Stomach (tissue), 9 donors: Measurements from ENCODE around the gene DHTKD1. TPM values are rescaled to one million over a fixed set of nuclear protein-coding genes. Genes with fewer than 3 reads are reported as not detected.
"Not testable (repeated sequence)": the region's sequence is repeated elsewhere in the genome, so short reads cannot be mapped to it uniquely, and the experiment has no call there.

Experiments used
- DNase-seq, 2 donors: peaks; one replicate each; pipeline versions ENCODE4 v3.0.0 to v3.0.0-alpha.2; 2013 to 2019
- H3K27ac ChIP-seq, 5 donors: fragments of 200-600 bp in 4 of 5; sonication (generic) in 4 of 5; one replicate each; pipeline ENCODE4 v1.5.1; 2013 to 2019; ENCODE audit warnings: mild to moderate bottlenecking in 1 of 5, moderate library complexity in 1 of 5
- H3K27me3 ChIP-seq, 3 donors: fragments of 200-600 bp; sonication (generic); one replicate each; pipeline ENCODE4 v1.5.1; 2017 to 2019; ENCODE audit warnings: mixed run types in 1 of 3
- H3K36me3 ChIP-seq, 4 donors: fragments of 200-600 bp; sonication (generic); 1 replicate in 3 of 4; 2 replicates in 1 of 4; pipeline ENCODE4 v1.5.1; 2016 to 2019
- H3K4me1 ChIP-seq, 4 donors: fragments of 200-600 bp; sonication (generic); one replicate each; pipeline ENCODE4 v1.5.1; 2016 to 2019
- H3K4me3 ChIP-seq, 4 donors: fragments of 200-600 bp; sonication (generic) in 3 of 4; one replicate each; pipeline ENCODE4 v1.5.1; 2016 to 2019; ENCODE audit warnings: mild to moderate bottlenecking in 1 of 4
- H3K9me3 ChIP-seq, 4 donors: fragments of 200-600 bp; sonication (generic); one replicate each; pipeline ENCODE4 v1.5.1; 2016 to 2019
- CTCF ChIP-seq, 7 experiments: fragments of 450-650 bp in 4 of 7; fragments of 200-600 bp in 3 of 7; sonication (generic) in 3 of 7; IDR thresholded peaks; one replicate each; pipeline ENCODE4 v1.5.1; 2016 to 2019; ENCODE audit warnings: antibody characterized with exemption in 7 of 7, control low read depth in 2 of 7, mild to moderate bottlenecking in 1 of 7
- EP300 ChIP-seq: sonication (generic); formaldehyde crosslinking; IDR thresholded peaks from one replicate; pipeline ENCODE4 v1.6.1; 2017; ENCODE audit warnings: antibody characterized with exemption
- POLR2A ChIP-seq, 4 donors: fragments of 450-650 bp; IDR thresholded peaks; one replicate each; pipeline ENCODE4 v1.6.1; 2016; ENCODE audit warnings: antibody characterized with exemption in 4 of 4, control low read depth in 2 of 4, mild to moderate bottlenecking in 1 of 4, moderate library complexity in 1 of 4
- POLR2AphosphoS5 ChIP-seq, 3 donors: sonication (generic); formaldehyde crosslinking; IDR thresholded peaks; one replicate each; pipeline ENCODE4 v1.6.1; 2016; ENCODE audit warnings: antibody characterized with exemption in 3 of 3
- WGBS, 5 donors: extraction: QIAGEN DNeasy Blood & Tissue Kit in 3 of 5; methylation state at CpG; one replicate each; pipeline versions ENCODE4 v1.1.5 to v1.1.7; 2013 to 2018; 5-methylcytosine and 5-hydroxymethylcytosine counted together
- intact Hi-C: fragments of 100-400 bp; cut with DNase I; formaldehyde crosslinking; loops from one replicate; pipeline ENCODE4 v1.15.1; 2023; ENCODE audit warnings: low total_unique reads
- polyA plus RNA-seq, 3 donors: library from polyadenylated mRNA; stranded (reverse); fragments of 200-250 nt; gene quantifications; one replicate each; pipeline ENCODE4 v1.2.3, GENCODE V29; 2013
- total RNA-seq, 5 donors: library from RNA; depleted of rRNA; stranded (reverse); fragments of >200 nt; gene quantifications; one replicate each; pipeline versions ENCODE4 v1.1.0 to v1.2.3, GENCODE V29; 2014 to 2016
- donor health status: healthy with polysubstance abuse.
- donor health status: Bipolar disorder and iron deficiency.
- donor health status: healthy.

The DHTKD1 gene
- total and polyA plus RNA-seq, 8 donors = 6.4 to 98.2 (median 9.8) TPM

DNA sequence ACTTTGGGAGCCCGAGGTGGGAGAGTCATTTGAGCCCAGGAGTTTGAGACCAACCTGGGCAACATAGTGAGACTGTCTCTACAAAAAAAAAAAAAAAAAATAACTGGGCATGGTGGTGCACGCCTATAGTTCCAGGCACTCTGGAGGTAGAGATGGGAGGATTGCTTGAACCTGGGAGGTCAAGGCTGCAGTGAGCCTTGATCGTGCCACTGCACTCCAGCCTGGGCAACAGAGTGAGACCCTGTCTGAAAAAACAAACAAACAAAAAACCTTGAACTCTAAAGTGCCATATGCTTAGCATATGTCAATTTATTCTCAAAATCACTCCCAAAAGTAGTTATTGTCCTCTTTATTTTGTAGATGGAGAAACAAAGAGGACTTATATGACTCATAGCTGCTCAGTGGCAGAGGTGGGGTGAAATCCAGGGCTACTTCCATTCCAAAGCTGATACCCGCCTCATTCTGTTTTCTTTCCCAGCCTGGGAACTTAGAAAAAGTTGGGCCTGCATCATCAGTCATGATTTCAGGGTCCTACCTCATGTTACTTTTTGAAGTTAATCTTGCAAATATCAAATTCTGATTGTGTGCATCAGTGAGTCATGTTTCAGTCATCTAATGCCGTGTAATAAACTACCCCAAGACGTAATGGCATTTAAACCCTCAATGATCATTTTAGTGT lies 13.3 kb downstream of the DHTKD1 start:
- Histone ChIP-seq H3K27me3 (no peaks in the 10 kb centered on the region), H3K9me3 (no peaks in the 10 kb centered on the region), H3K4me1 (peaks cover 0 to 4% (median 0%) of the 10 kb centered on the region in 4 donors), H3K27ac (no peak overlapping the region), H3K36me3 (peaks cover 24 to 72% (median 68%) of the 10 kb centered on the region in 4 donors), H3K4me3 (no peak overlapping the region)
- 76 to 94% (median 89%) methylated on average over 5 to 6 of the region's 6 CpGs for WGBS, 5 donors
- intact Hi-C loops = no loop called here
- DNase-seq = no peak
- no peak for TF ChIP-seq POLR2A (IDR thresholded peaks at IDR 0.05)
- TF ChIP-seq EP300 = no peak
- TF ChIP-seq CTCF (IDR thresholded peaks at IDR 0.05) = no peak
- TF ChIP-seq POLR2AphosphoS5 (IDR thresholded peaks at IDR 0.05) = no peak

GRCh38 chr10:12088919-12089318 lies 20.2 kb downstream of the DHTKD1 start:
- Histone ChIP-seq H3K9me3 (no peaks in the 10 kb centered on the region), H3K27ac (no peak overlapping the region), H3K4me1 (peaks cover 0 to 4% (median 0%) of the 10 kb centered on the region in 4 donors), H3K27me3 (no peaks in the 10 kb centered on the region), H3K4me3 (no peak overlapping the region), H3K36me3 (peaks cover 53 to 98% (median 93%) of the 10 kb centered on the region in 4 donors)
- TF ChIP-seq CTCF (IDR thresholded peaks at IDR 0.05) (no peak), POLR2AphosphoS5 (IDR thresholded peaks at IDR 0.05) (no peak), POLR2A (IDR thresholded peaks at IDR 0.05) (no peak), EP300 (no peak)
- intact Hi-C loops = no loop called here
- WGBS, 5 donors = 90 to 96% (median 95%) methylated on average over 14 of the region's 14 CpGs
- DNase-seq = no peak

GRCh38 chr10:12091421-12091820 lies 22.7 kb downstream of the DHTKD1 start:
- Histone ChIP-seq H3K4me3 (no peak overlapping the region), H3K27me3 (no peaks in the 10 kb centered on the region), H3K9me3 (no peaks in the 10 kb centered on the region), H3K4me1 (no peaks in the 10 kb centered on the region), H3K27ac (no peak overlapping the region), H3K36me3 (peaks cover 44 to 94% (median 90%) of the 10 kb centered on the region in 4 donors)
- WGBS, 5 donors = 95 to 99% (median 97%) methylated on average over 4 of the region's 4 CpGs
- TF ChIP-seq CTCF (IDR thresholded peaks at IDR 0.05) (no peak), EP300 (no peak), POLR2A (IDR thresholded peaks at IDR 0.05) (no peak), POLR2AphosphoS5 (IDR thresholded peaks at IDR 0.05) (no peak)
- no peak for DNase-seq
- intact Hi-C loops = no loop called here

GRCh38 chr10:12097361-12097760 lies 28.6 kb downstream of the DHTKD1 start:
- WGBS, 5 donors = 87 to 93% (median 92%) methylated on average over 9 of the region's 9 CpGs
- DNase-seq, H3K27me3 ChIP-seq, intact Hi-C loops, H3K4me3 ChIP-seq, H3K9me3 ChIP-seq, H3K27ac ChIP-seq, H3K4me1 ChIP-seq: not testable (repeated sequence)
- peaks cover 27 to 93% (median 90%) of the 10 kb centered on the region in 4 donors for H3K36me3 ChIP-seq

DNA sequence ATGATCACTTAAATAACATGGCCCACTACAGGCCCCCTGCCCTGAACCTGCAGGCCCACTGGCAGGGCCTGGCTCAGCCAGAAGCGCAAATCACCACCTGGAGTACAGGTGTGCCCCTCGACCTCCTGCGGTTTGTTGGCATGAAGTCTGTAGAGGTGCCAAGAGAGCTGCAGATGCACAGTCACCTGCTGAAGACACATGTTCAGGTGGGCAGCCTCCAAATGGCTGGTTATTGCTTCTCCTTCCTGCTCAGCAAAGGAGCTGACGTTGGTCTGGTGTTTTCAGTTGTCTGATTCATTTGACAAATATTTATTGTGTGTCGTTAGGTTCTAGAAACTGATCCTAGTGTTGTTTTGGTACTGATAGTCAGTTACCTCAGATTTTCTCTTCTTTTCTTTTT lies 29.0 kb downstream of the DHTKD1 start:
- no peak overlapping the region for H3K4me3 ChIP-seq
- DNase-seq = no peak
- H3K4me1 ChIP-seq = no peaks in the 10 kb centered on the region
- WGBS, 5 donors = 57 to 78% (median 69%) methylated on average over 3 to 5 of the region's 5 CpGs
- H3K9me3 ChIP-seq = no peaks in the 10 kb centered on the region
- intact Hi-C loops = no loop called here
- TF ChIP-seq POLR2A (IDR thresholded peaks at IDR 0.05) = no peak
- no peak for TF ChIP-seq EP300
- TF ChIP-seq CTCF (IDR thresholded peaks at IDR 0.05) = no peak
- no peak for TF ChIP-seq POLR2AphosphoS5 (IDR thresholded peaks at IDR 0.05)
- no peak overlapping the region for H3K27ac ChIP-seq
- H3K36me3 ChIP-seq = peaks cover 30 to 93% (median 90%) of the 10 kb centered on the region in 4 donors
- H3K27me3 ChIP-seq = no peaks in the 10 kb centered on the region
